Measurements from ENCODE around the gene SPRN. TPM values are rescaled to one million over a fixed set of nuclear protein-coding genes. Genes with fewer than 3 reads are reported as not detected.

SPRN gene
- total and polyA plus RNA-seq, 2 of the 4 experiments (the other 2 are of a cell fraction), result 0.36 to 2.3 TPM

- Histone ChIP-seq H3K9ac (ENCODE audit: low read depth, low read length) (no peak overlapping the region), H2BK120ac (ENCODE audit: low read depth, low read length) (no peak overlapping the region), H2BK5ac (ENCODE audit: low read depth, low read length, poor library complexity, severe bottlenecking) (no peak overlapping the region), H2BK15ac (ENCODE audit: low read depth, low read length) (no peak overlapping the region), H4K8ac (ENCODE audit: low read depth in 2 of 2, low read length in 2 of 2) (no peak overlapping the region), H2BK20ac (ENCODE audit: low read depth, low read length) (no peak overlapping the region), H2AFZ (replicated peaks; ENCODE audit: low read length, poor library complexity) (no peak overlapping the region), H3K27me3 (ENCODE audit: control insufficient read depth, insufficient read depth, low read length) (no peaks in the 10 kb centered on the region), H3K4me1 (ENCODE audit: control insufficient read depth, insufficient read depth, low read length) (peaks cover 4% of the 10 kb centered on the region; the same call in 1 of the 2 replicates), H3K18ac (ENCODE audit: low read depth, low read length) (no peak overlapping the region), H4K91ac (ENCODE audit: insufficient read depth, low read depth, low read length) (no peak overlapping the region), H3K4ac (ENCODE audit: low read depth, low read length) (no peak overlapping the region), H3K4me2 (ENCODE audit: low read depth, low read length) (no peak overlapping the region), H3K4me3 (ENCODE audit: insufficient read depth, low read depth, low read length) (no peak overlapping the region), H3K9me3 (ENCODE audit: control insufficient read depth, insufficient read depth, low read length) (no peaks in the 10 kb centered on the region), H4K20me1 (ENCODE audit: insufficient read depth, low read length) (peaks cover 8% of the 10 kb centered on the region; the same call in 1 of the 2 replicates), H3K27ac (ENCODE audit: insufficient read depth, low read length) (no peak overlapping the region), H3K14ac (replicated peaks; ENCODE audit: low read depth, low read length) (no peak overlapping the region), H3K79me1 (ENCODE audit: low read depth in 1 of 2, low read length in 2 of 2) (peaks cover 26 to 51% of the 10 kb centered on the region in 2 experiments), H3K56ac (ENCODE audit: extremely low read depth, insufficient read depth, low read length) (no peak overlapping the region), H3K23ac (ENCODE audit: low read depth, low read length) (no peak overlapping the region), H3K36me3 (ENCODE audit: control insufficient read depth, insufficient read depth, low read length) (peaks cover 51% of the 10 kb centered on the region), H2AK9ac (replicated peaks; ENCODE audit: low read depth, low read length, poor library complexity) (no peak overlapping the region), H2AK5ac (ENCODE audit: low read depth, low read length) (no peak overlapping the region), H4K5ac (ENCODE audit: low read depth, low read length) (no peak overlapping the region), H3K9me1 (ENCODE audit: insufficient read depth, low read length) (peaks cover 6% of the 10 kb centered on the region; the same call in 1 of the 2 replicates)
- dilution Hi-C loops (cut with HindIII; ENCODE audit: low sequenced_read_pairs, unreplicated experiment) (no loop called here), intact Hi-C loops (cut with micrococcal nuclease) (no loop called here), in situ Hi-C loops (cut with MboI; ENCODE audit: low sequenced_read_pairs) (no loop called here)
- ChIA-PET CTCF (no interaction called here), POLR2A (ENCODE audit: unreplicated experiment) (no interaction called here)
- 94% methylated on average over 2 of the region's 21 CpGs; no CpG with 5 or more reads in 1 of the 2 experiments for WGBS, 2 experiments (ENCODE audit: extremely low coverage in 2 of 2, insufficient read length in 1 of 2)
- ATAC-seq (ENCODE audit: low read depth) (no peak), DNase-seq (no peak)
- BruUV-seq (replicated peaks), result no TSS peak
- TF ChIP-seq POLR2A (IDR thresholded peaks at IDR 0.05; ENCODE audit: low read depth, low read length), result no peak
- no peak for TF ChIP-seq USF2 (IDR thresholded peaks at IDR 0.05; ENCODE audit: low read depth, low read length)
- no peak for TF ChIP-seq ELK1 (IDR thresholded peaks at IDR 0.05; ENCODE audit: borderline replicate concordance, low read depth, low read length)
- TF ChIP-seq, protein P1, sequence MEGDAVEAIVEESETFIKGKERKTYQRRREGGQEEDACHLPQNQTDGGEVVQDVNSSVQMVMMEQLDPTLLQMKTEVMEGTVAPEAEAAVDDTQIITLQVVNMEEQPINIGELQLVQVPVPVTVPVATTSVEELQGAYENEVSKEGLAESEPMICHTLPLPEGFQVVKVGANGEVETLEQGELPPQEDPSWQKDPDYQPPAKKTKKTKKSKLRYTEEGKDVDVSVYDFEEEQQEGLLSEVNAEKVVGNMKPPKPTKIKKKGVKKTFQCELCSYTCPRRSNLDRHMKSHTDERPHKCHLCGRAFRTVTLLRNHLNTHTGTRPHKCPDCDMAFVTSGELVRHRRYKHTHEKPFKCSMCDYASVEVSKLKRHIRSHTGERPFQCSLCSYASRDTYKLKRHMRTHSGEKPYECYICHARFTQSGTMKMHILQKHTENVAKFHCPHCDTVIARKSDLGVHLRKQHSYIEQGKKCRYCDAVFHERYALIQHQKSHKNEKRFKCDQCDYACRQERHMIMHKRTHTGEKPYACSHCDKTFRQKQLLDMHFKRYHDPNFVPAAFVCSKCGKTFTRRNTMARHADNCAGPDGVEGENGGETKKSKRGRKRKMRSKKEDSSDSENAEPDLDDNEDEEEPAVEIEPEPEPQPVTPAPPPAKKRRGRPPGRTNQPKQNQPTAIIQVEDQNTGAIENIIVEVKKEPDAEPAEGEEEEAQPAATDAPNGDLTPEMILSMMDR (conservative IDR thresholded peaks at IDR 0.05; ENCODE audit: low read depth, low read length), result no peak
- no peak for TF ChIP-seq MXI1 (IDR thresholded peaks at IDR 0.05; ENCODE audit: borderline replicate concordance, low read depth, low read length)
- TF ChIP-seq MAZ (IDR thresholded peaks at IDR 0.05; ENCODE audit: borderline replicate concordance, low read depth, low read length), result no peak
These were observed 22.3 kb downstream of the SPRN start for GRCh38 chr10:133401981-133402725.

Data from IMR-90 (cell line).